GM18867 (cell line): Measurements from ENCODE around the gene RGL3.
"Not testable (repeated sequence)": the region's sequence is repeated elsewhere in the genome, so short reads cannot be mapped to it uniquely, and the experiment has no call there.

ENCODE experiments used
- ATAC-seq: cut with Tn5 transposase; IDR thresholded peaks from one replicate; pipeline ENCODE4 v1.9.1; 2021; ENCODE audit warnings: mild to moderate bottlenecking, moderate library complexity; ENCODE audit not compliant: unreplicated experiment

Gene RGL3

GRCh38 chr19:11450570-11451326, 31.6 kb upstream of the RGL3 start:
- no peak for ATAC-seq

DNA sequence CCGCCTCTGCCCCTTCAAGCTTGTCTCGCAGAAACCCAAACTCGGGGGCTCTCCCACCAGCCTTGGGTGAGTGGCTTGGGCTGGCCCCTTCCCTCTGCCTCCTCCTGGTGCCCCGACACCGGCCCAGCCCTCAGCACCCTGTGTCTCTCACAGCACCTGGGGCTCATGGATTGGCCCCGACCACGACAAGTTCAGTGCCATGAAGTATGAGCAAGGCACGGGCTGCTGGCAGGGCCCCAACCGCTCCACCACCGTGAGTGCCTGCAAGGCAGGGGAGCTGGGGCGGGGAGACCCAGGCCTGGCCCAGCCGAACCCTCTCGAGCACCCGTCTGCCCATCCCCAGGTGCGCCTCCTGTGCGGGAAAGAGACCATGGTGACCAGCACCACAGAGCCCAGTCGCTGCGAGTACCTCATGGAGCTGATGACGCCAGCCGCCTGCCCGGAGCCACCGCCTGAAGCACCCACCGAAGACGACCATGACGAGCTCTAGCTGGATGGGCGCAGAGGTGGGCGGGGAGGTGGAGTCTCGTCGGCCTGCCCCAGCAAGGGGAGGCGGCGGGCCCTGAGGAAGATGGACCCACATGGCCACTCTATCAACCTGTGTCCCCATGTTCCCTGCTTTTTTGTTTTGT, 29.9 kb upstream of the RGL3 start:
- ATAC-seq, result no peak

DNA sequence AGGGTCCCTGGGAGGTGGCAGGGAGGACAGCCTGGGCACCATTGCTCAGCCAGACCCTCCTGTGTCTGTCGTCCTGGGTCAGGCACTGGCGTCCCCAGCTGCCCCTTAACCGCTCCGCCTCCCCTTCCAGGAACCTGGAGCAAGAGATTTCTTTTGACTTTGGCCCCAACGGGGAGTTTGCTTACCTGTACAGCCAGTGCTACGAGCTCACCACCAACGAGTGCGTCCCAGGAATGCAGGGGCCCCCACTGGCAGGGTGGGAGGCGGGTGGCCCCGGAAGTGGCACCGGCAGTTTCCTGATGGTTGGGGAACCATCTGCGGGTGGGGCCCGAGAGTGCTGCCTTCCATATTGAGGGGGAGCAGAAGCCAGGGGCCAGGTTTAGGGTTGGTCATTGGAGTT, 29.3 kb upstream of the RGL3 start:
- no peak for ATAC-seq

DNA sequence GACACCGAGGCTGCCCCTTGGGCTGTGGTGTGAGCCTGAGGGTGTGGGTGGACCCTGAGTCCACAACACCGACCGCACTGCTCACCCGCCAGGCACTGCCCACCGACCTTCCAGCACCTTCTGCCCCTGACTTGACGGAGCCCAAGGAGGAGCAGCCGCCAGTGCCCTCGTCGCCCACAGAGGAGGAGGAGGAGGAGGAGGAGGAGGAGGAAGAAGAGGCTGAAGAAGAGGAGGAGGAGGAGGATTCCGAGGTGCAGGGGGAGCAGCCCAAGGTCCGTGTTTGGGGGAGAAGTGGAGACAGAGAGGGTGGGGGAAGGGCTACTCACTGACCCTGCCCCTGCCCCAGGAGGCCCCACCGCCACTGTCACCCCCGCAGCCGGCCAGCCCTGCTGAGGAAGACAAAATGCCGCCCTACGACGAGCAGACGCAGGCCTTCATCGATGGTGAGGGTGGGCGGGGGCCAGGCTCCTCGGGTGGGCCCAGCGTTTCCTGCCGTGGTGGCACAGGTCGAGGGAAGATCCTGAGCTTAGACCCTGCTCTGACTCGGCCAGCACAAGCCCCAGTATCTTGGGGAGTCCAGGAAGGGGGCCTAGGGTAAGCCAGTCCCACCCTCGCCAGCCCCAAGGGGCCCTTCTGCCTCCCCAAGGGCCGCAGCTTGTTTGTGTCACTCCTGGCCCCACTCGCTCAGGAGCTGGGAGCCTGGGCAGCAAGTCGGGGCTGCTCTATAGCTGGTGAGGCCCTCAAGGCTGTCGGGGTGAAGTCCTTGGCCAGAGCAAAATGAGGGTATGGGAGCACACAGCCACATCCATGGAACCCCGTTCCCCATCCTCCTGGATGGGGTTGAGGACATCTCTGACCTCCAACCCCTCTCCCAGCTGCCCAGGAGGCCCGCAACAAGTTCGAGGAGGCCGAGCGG, 28.5 kb upstream of the RGL3 start:
- no peak for ATAC-seq

- no peak for ATAC-seq
These were observed 27.7 kb upstream of the RGL3 start for GRCh38 chr19:11446652-11447301.

- ATAC-seq, result no peak
These were observed 27.1 kb upstream of the RGL3 start for GRCh38 chr19:11446271-11446651.

DNA sequence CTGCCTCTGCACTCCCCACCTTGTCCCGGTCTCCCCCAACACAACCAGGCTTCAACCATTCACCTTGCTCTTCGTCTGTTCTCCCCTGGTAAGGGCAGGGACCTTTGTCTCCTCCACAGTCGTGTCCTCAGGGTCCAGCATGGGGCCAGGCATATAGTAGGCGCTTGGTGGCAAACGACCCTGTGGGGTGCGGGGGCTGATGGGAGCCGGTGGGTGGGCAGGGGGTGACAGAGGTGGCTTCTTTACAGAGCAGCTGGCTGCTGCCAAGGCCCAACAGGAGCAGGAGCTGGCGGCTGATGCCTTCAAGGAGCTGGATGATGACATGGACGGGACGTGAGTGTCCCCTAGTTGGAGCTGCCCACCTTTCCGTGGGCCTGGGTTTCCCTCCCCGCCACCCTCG, 26.0 kb upstream of the RGL3 start:
- no peak for ATAC-seq

DNA sequence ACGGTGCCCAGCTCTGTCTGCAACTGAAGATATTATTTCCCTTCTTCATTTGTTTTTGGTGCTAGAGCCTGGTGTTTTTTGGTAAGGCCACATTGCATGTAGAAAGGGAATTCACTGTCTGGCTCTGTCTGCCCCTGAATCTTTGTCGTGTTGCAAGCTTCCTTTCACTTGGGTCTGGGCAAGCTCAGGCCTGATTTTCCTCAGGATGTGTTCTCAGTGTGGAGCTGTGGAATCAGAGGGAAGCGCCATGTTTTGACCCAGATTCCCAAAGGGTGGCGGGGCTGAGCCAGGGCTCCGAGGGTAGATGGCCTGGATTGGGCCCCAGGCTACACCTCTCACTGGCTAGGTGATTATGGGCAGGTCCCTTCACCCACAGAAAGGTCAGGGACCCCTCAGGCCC, 24.9 kb upstream of the RGL3 start:
- no peak for ATAC-seq

GRCh38 chr19:11437955-11438354, 18.8 kb upstream of the RGL3 start:
- ATAC-seq, result no peak

DNA sequence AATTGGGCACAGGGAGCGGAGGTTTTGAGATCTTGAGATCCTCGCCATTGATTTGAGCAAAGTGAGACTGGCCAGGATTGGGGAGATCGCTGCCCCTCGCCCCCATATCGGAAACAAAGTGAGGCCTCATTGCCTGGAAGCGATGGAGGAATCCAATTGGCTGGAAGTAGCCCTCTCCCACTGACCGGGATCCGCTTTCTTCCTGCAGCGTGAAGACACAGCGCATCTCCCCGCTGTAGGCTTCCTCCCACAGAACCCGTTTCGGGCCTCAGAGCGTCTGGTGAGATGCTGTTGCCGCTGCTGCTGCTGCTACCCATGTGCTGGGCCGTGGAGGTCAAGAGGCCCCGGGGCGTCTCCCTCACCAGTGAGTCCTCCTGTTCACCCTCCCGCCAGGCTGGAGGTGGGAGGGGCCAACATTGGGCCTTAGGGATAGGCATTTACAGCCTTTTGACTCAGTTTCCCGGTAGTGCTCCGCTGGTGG, 16.8 kb upstream of the RGL3 start:
- no peak for ATAC-seq

DNA sequence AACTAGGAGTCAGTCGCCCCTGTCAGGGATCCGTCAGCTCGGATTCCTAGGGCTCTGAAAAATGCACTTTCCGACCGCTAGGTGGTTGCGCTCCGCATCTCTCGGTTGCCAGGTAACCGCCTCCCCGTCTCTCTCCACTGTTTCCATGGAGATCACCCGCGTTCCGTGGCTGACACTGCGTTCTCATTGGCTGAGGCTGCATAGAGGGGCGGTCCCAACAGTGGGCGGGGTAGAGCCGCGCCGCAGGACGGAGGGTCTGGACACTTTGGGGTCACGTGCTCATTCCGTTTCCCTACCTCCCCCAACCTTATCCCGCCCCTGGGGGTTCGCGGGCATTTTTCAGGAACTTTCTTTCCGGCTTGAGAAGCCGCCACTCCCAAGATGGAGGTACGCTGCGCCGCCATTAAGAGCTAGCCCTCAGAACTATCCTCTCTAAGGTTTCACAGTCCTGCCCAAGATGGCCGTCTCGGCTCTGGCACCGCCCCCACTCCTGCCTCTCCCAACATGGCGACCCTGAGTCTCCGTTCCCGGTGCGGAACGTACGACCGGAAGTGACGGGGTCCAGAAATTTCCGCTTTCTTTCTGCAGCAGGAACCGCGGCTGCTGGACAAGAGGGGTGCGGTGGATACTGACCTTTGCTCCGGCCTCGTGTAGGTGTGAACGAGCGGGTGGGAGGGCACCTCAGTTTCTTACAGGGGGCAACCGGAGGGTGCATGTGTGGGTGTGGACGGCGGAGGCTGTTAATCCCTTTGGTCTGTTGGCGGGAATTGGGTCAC, 16.1 kb upstream of the RGL3 start, which contains the start of the genes ODAD3 and PRKCSH:
TSS of gene ODAD3 (minus strand) at position 65 of the 776 bp plus-strand sequence. CDS start 105 bp downstream, outside the sequence.
TSS of gene PRKCSH (plus strand) at position 579 of the 776 bp plus-strand sequence. CDS start 483 bp downstream, outside the sequence.
- ATAC-seq, result peak; percentile 87

DNA sequence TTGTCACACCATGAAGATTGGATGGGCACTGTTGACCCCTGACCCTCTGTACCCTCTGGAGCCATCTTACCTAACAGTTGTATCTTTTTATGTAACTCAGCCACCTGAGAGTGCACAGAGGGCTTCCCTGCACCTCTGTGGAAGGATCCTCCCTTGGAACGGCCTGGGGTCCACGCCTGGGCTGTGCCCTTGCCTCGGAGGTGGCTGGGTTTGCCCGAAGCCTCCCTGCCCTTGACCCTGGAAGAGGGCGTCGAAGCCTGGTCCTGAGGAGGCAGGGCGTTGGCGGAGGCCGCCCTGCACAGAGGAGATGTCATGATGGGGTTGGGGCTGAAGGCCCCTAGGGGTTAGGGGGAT, 15.6 kb upstream of the RGL3 start:
- ATAC-seq, result peak; percentile 13

- ATAC-seq, result not testable (repeated sequence)
These were observed 14.4 kb upstream of the RGL3 start for GRCh38 chr19:11433526-11433925.

- no peak for ATAC-seq
These were observed 7.5 kb upstream of the RGL3 start for GRCh38 chr19:11426656-11427055.

GRCh38 chr19:11425719-11426457, 6.8 kb upstream of the RGL3 start:
- no peak for ATAC-seq

DNA sequence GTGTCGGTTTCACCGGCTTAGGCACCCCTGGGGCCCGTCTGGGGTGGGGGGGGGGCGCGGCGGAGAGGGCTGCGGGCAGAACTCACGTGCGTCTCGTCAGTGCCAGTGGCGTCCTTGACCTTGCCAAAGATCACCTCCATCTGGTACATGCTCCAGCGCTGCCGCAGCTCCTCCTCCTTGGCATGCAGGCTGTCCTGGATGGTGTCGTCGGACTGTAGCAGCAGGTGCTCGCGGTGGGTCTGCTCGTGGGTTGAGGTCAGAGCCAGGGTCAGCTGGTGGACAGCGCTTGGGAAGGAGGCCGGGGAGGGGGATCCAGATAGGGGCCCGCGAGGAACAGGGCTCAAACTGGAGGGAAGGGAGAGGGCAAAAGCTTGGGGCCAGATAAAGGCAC, 4.7 kb upstream of the RGL3 start:
- no peak for ATAC-seq

DNA sequence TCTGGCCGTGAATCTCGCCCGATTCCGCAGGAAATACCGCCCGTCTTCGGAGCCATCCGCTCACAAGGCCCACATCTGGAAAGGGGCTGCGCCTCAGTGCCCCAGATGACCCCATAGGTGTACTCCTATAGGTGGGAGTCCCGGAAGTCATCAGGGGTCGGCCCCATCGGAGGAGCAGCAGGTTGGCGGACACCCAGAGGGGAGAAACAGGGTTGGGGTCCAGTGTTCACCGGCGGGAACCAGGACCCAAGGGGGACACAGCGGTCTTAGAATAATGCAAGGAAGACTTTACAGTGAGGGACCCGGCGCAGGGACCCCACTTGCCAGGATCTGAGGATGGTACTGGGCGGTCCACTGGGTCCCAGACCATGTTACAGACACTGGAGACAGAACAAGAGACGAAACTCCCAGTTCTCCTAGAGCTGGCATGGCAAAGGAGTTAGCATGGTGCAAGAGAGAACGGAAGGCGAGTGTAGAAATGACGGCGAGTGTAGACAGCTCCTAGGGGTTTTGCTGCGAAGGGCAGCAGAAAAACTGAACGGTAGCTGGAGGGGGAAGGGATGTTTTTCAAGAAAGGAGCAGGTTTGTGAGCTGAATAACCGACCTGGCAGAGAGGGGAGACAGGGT, 4.2 kb upstream of the RGL3 start:
- ATAC-seq, result no peak

DNA sequence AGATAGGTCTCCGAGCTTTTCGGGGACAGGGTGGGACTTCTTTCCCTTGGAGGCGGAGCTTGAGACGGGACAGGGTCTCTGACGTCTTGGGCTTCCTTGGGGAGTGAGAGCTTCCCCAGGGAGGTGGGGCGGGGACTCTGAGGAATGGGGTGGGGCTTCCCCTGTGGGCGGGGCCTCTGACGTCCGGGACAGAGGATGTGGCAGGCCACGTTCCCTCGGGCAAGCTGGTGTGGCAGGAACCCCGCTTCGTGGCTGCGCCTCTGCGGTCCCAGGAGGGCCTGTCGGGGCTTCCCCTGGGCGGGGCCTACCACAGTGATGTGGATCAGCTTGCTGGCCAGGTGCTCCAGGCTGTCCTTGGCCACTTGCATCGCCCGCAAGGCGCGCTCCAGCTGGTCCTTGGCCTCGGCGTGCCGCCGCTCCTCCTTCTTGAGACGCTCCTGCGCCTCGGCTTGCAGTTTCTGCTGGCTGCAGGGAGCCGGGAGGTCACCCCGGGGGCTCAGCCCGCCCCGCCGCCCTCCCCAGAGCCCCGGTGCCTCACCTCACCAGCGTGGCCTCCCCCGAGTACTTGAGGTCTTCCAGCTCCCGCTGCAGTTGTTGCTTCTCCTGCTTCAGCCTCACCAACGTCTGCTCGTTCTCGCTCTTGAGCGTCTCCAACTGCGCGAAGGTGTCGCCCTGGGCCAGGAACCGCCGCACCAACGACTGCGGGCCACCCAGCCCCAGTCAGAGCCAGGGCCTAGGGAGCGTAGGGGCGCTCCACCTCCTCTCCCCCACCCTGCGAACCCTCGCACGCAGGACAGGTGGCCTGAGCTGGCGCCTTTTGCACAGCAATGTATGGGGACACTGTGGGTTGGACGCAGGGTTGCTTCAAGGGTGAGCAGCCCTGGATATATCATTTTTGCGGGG, 3.3 kb upstream of the RGL3 start:
- peak; percentile 45 for ATAC-seq
